ENCODE measurements around the gene TANC2. TPM values are rescaled to one million over a fixed set of nuclear protein-coding genes. Genes with fewer than 3 reads are reported as not detected.

The TANC2 gene
- polyA plus RNA-seq, 1 donor: 43.0 TPM

DNA sequence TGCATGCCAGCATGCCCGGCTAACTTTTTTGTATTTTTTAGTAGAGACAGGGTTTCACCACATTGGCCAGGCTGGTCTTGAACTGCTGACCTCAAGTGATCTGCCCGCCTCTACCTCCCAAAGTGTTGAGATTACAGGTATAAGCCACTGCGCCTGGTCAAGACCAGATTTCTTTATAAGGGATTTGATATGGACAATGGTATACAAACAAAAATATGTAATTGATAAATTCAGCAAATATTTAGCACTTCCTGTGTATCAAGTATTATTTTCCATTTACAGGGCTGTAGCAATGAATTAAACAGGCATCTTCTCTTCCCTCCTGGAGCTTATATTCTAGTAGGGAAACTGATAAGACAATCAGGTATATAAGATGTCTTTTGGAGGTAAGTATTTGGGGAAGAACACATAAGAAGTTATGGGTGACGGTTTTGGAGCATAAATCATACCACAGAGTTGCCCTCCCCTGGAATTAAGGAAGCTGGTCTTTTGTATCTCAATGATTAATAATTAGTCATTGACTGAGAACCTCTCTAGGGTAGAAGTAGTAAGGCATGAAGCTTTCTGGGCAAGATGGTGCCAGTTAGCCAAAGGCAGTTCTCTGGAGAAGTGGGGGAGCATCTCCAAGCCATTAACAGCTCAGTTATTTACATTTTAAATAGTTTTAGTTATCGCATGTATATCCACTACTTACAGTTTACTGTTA is 35.8 kb downstream of the TANC2 start:
- DNase-seq: no peak

DNA sequence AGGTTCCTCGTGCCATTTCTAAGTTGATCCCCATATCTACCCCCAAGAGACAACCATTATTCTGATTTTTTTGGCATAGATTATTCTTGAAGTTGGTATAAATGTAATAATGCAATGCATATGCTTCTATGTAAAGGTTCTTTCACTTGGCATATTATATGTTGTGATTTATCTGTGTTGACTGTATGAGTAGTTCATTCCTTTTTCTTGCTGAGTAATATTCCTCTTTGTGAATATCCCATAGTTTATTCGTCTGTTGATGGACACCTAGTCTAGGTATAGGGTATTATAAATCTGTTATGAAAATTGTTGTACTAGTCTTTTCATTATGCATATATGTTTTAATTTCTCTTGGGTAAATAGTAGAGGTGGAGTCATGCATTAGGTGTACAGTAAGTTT is 36.6 kb downstream of the TANC2 start:
- no peak for DNase-seq

- no peak for DNase-seq
Measured at GRCh38 chr17:63015824-63016223, 49.8 kb downstream of the TANC2 start.

Other genes starting within 250 kb of the TANC2 start
- gene MARCHF10, start 157.9 kb upstream of the TANC2 start, polyA plus RNA-seq (ENCODE audit: insufficient read length): 0.58 TPM